Right lobe of liver (tissue), 6 donors: ENCODE data around the gene SLC25A51. TPM values are rescaled to one million over a fixed set of nuclear protein-coding genes. Genes with fewer than 3 reads are reported as not detected.

Source experiments
- ATAC-seq, 4 donors: fragments of 200-7000 bp; cut with Tn5 transposase; one replicate each; pipeline ENCODE4 v1.9.1; 2020; ENCODE audit warnings: mild to moderate bottlenecking in 4 of 4, moderate library complexity in 4 of 4
- DNase-seq, 3 donors: peaks; one replicate each; pipeline ENCODE4 v3.0.0-alpha.2; 2020
- H3K27ac ChIP-seq, 3 donors: fragments of 200-600 bp; one replicate each; pipeline ENCODE4 v1.8.0; 2022
- H3K27me3 ChIP-seq, 2 donors: fragments of 200-600 bp; one replicate each; pipeline ENCODE4 v1.8.0; 2022
- H3K36me3 ChIP-seq, 4 donors: fragments of 200-600 bp; sonication (generic) in 1 of 4; one replicate each; pipeline versions ENCODE4 v1.5.1 to v1.8.0; 2017 to 2022; ENCODE audit warnings: control low read depth in 1 of 4
- H3K4me1 ChIP-seq, 4 donors: fragments of 200-600 bp; sonication (generic) in 1 of 4; one replicate each; pipeline versions ENCODE4 v1.5.1 to v1.8.0; 2017 to 2022; ENCODE audit warnings: control low read depth in 1 of 4
- H3K4me3 ChIP-seq, 3 donors: fragments of 200-600 bp; one replicate each; pipeline ENCODE4 v1.8.0; 2022
- H3K9me3 ChIP-seq, 4 donors: fragments of 200-600 bp; sonication (generic) in 1 of 4; one replicate each; pipeline versions ENCODE4 v1.5.1 to v1.8.0; 2017 to 2022; ENCODE audit warnings: control low read depth in 1 of 4
- CTCF ChIP-seq, 4 donors: fragments of 200-600 bp in 3 of 4; fragments of 450-650 bp in 1 of 4; IDR thresholded peaks; one replicate each; pipeline versions ENCODE4 v1.5.1 to v1.8.0; 2016 to 2022; ENCODE audit warnings: antibody characterized with exemption in 4 of 4, mild to moderate bottlenecking in 2 of 4
- POLR2A ChIP-seq: fragments of 450-650 bp; IDR thresholded peaks from one replicate; pipeline ENCODE4 v1.6.1; 2017; ENCODE audit warnings: antibody characterized with exemption, mild to moderate bottlenecking
- WGBS: methylation state at CpG from one replicate; pipeline ENCODE4 v1.1.6; 2018; ENCODE audit warnings: low coverage, low lambda C conversion rate; ENCODE audit not compliant: insufficient coverage; ENCODE audit errors: missing lambda C conversion rate; 5-methylcytosine and 5-hydroxymethylcytosine counted together
- intact Hi-C, 2 donors: fragments of 100-400 bp; cut with DNase I; formaldehyde crosslinking; loops; one replicate each; pipeline versions ENCODE4 v1.11.2 to v1.14.1; 2022
- total RNA-seq, 6 experiments: library from RNA; depleted of rRNA in 2 of 6; stranded (reverse); fragments of >200 nt in 2 of 6; fragmentation: NEBNext Ultra II Directional in 3 of 6; extraction: Animal tissue kit (Norgen Biotek cat#: 25700) in 3 of 6; gene quantifications; one replicate each; pipeline versions ENCODE4 v1.1.0 to v1.2.4, GENCODE V29; 2016 to 2023
- donor health status: DM: no; HTN: yes; CAD: no.
- donor health status: DM: no; HTN: no; CAD: no.
- donor health status: DM: no; HTN: no; CAD: no.
- donor health status: DM: no; HTN: yes; CAD: no.
- donor health status: DM: no; HTN: yes; CAD: no.

Gene SLC25A51
- total RNA-seq, 6 experiments from 2014 or later, result 5.4 to 10.1 (median 7.9) TPM

GRCh38 chr9:37916471-37917312 is 12.8 kb upstream of the SLC25A51 start:
- peak overlapping the region in 1 of 3 donors; percentile 51 for H3K27ac ChIP-seq

GRCh38 chr9:37915911-37916470 is 12.1 kb upstream of the SLC25A51 start:
- Histone ChIP-seq H3K4me1 (peaks cover 0 to 6% (median 0%) of the 10 kb centered on the region in 4 donors), H3K4me3 (no peak overlapping the region), H3K27ac (no peak overlapping the region), H3K36me3 (peaks cover 0 to 20% (median 9%) of the 10 kb centered on the region in 4 donors), H3K27me3 (no peaks in the 10 kb centered on the region), H3K9me3 (no peaks in the 10 kb centered on the region)
- intact Hi-C loops, result loop anchor here (10.0 kb wide), 1 partner anchor 149 kb away; the partner anchor contains the start of gene SHB (in 2 of the 2)
- no peak for TF ChIP-seq CTCF (IDR thresholded peaks at IDR 0.05)
- TF ChIP-seq POLR2A, result no peak
- DNase-seq (no peak), ATAC-seq (no peak)
- 60% methylated on average over 1 of the region's 14 CpGs for WGBS

More at GRCh38 chr9:37916471-37917312, 12.8 kb upstream of the SLC25A51 start:
- TF ChIP-seq CTCF (IDR thresholded peaks at IDR 0.05) (no peak), POLR2A (no peak)
- no peaks in the 10 kb centered on the region for H3K9me3 ChIP-seq
- WGBS, result 70% methylated on average over 8 of the region's 18 CpGs
- intact Hi-C loops, result loop anchor here (10.0 kb wide), 1 partner anchor 148 kb away; the partner anchor contains the start of gene SHB (in 2 of the 2)
- DNase-seq (no peak), ATAC-seq (peak in 1 of 4 donors; percentile 3)
- peaks cover 0 to 20% (median 9%) of the 10 kb centered on the region in 4 donors for H3K36me3 ChIP-seq
- H3K4me3 ChIP-seq, result no peak overlapping the region
- H3K4me1 ChIP-seq, result peaks cover 0 to 6% (median 0%) of the 10 kb centered on the region in 4 donors
- no peaks in the 10 kb centered on the region for H3K27me3 ChIP-seq

- no peak overlapping the region for H3K27ac ChIP-seq
- DNase-seq (no peak), ATAC-seq (no peak)
- H3K36me3 ChIP-seq, result peaks cover 0 to 19% (median 9%) of the 10 kb centered on the region in 4 donors
- H3K4me3 ChIP-seq, result no peak overlapping the region
- intact Hi-C loops, result loop anchor here (10.0 kb wide), 1 partner anchor 150 kb away; the partner anchor contains the start of gene SHB (in 2 of the 2)
- H3K4me1 ChIP-seq, result peaks cover 0 to 6% (median 0%) of the 10 kb centered on the region in 4 donors
- WGBS, result 71% methylated on average over 10 of the region's 11 CpGs
- no peak for TF ChIP-seq POLR2A
- no peak for TF ChIP-seq CTCF (IDR thresholded peaks at IDR 0.05)
- no peaks in the 10 kb centered on the region for H3K27me3 ChIP-seq
- H3K9me3 ChIP-seq, result no peaks in the 10 kb centered on the region
Measured at GRCh38 chr9:37914701-37915358, 10.9 kb upstream of the SLC25A51 start.

- DNase-seq, result no peak
- Histone ChIP-seq H3K27ac (no peak overlapping the region), H3K27me3 (no peaks in the 10 kb centered on the region), H3K4me3 (no peak overlapping the region), H3K9me3 (no peaks in the 10 kb centered on the region), H3K4me1 (peaks cover 0 to 9% (median 0%) of the 10 kb centered on the region in 4 donors), H3K36me3 (peaks cover 0 to 12% (median 6%) of the 10 kb centered on the region in 4 donors)
- ATAC-seq, result peak in 3 of 4 donors; percentile 3 to 20 (median 4)
- intact Hi-C loops, result loop anchor here (10.0 kb wide), 1 partner anchor 151 kb away; the partner anchor contains the start of gene SHB (in 2 of the 2)
- 28% methylated on average over 4 of the region's 8 CpGs for WGBS
- no peak for TF ChIP-seq POLR2A
- TF ChIP-seq CTCF (IDR thresholded peaks at IDR 0.05), result no peak
Measured at GRCh38 chr9:37914154-37914551, 10.2 kb upstream of the SLC25A51 start.
